MM.1S (cell line): Measurements from ENCODE around the gene IL22RA1.

Source experiments
- DNase-seq: peaks from one replicate; pipeline ENCODE4 v3.0.0-alpha.2; 2015
- H2AFZ ChIP-seq: fragments of 300-600 bp; sonication (generic); 2 replicates; pipeline ENCODE4 v1.6.0; 2016; ENCODE audit warnings: antibody characterized with exemption, low read length
- H3F3A ChIP-seq: fragments of 300-600 bp; sonication (generic); 2 replicates; pipeline ENCODE4 v1.6.1; 2016; ENCODE audit warnings: mild to moderate bottlenecking, antibody characterized with exemption, low read length, moderate library complexity, mixed read lengths; ENCODE audit not compliant: insufficient read depth
- H3K27ac ChIP-seq: fragments of 300-600 bp; sonication (generic); 2 replicates; pipeline ENCODE4 v1.5.1; 2016; ENCODE audit warnings: mild to moderate bottlenecking, low read length
- H3K27me3 ChIP-seq: fragments of 300-600 bp; sonication (generic); replicated peaks from 2 replicates; pipeline ENCODE4 v1.6.0; 2016; ENCODE audit warnings: low read length; ENCODE audit not compliant: insufficient read depth
- H3K36me3 ChIP-seq: fragments of 300-600 bp; sonication (generic); replicated peaks from 2 replicates; pipeline ENCODE4 v1.6.1; 2016; ENCODE audit warnings: mild to moderate bottlenecking, low read length, mixed read lengths; ENCODE audit not compliant: insufficient read depth
- H3K4me1 ChIP-seq: fragments of 300-600 bp; sonication (generic); 2 replicates; pipeline ENCODE4 v1.6.1; 2016; ENCODE audit warnings: low read length, mixed read lengths
- H3K4me2 ChIP-seq: fragments of 300-600 bp; sonication (generic); 2 replicates; pipeline ENCODE4 v1.6.0; 2016; ENCODE audit warnings: low read depth, low read length
- H3K4me3 ChIP-seq: fragments of 300-600 bp; sonication (generic); 2 replicates; pipeline ENCODE4 v1.5.1; 2016; ENCODE audit warnings: low read length, mixed read lengths
- H3K79me2 ChIP-seq: fragments of 300-600 bp; sonication (generic); 2 replicates; pipeline ENCODE4 v1.6.1; 2016; ENCODE audit warnings: mixed run types, low read length, mixed read lengths
- H3K9ac ChIP-seq: fragments of 300-600 bp; sonication (generic); 2 replicates; pipeline ENCODE4 v1.6.1; 2016; ENCODE audit warnings: low read length, mixed read lengths
- H3K9me2 ChIP-seq: fragments of 300-600 bp; sonication (generic); replicated peaks from 2 replicates; pipeline ENCODE4 v1.6.1; 2016; ENCODE audit warnings: mild to moderate bottlenecking, low read length, mixed read lengths; ENCODE audit not compliant: insufficient read depth
- H3K9me3 ChIP-seq: fragments of 300-600 bp; sonication (generic); replicated peaks from 2 replicates; pipeline ENCODE4 v1.6.1; 2016; ENCODE audit warnings: mild to moderate bottlenecking, low read length, mixed read lengths; ENCODE audit not compliant: insufficient read depth
- H4K20me1 ChIP-seq: fragments of 300-600 bp; sonication (generic); 2 replicates; pipeline ENCODE4 v1.6.1; 2016; ENCODE audit warnings: mild to moderate bottlenecking, low read length, moderate library complexity, mixed read lengths; ENCODE audit not compliant: insufficient read depth
- CTCF ChIP-seq: fragments of 300-600 bp; sonication (generic); IDR thresholded peaks from 2 replicates; pipeline ENCODE4 v1.5.1; 2016; ENCODE audit warnings: antibody characterized with exemption, low read length, mixed read lengths
- EZH2 ChIP-seq: fragments of 300-600 bp; sonication (generic); optimal IDR thresholded peaks from 2 replicates; pipeline ENCODE3; 2017; ENCODE audit warnings: low read depth, mild to moderate bottlenecking, antibody characterized with exemption, low read length, mixed read lengths
- EZH2phosphoT487 ChIP-seq: fragments of 300-600 bp; sonication (generic); IDR thresholded peaks from 2 replicates; pipeline ENCODE4 v1.6.1; 2018; ENCODE audit warnings: antibody characterized with exemption, low read length

IL22RA1 gene

GRCh38 chr1:24151175-24151533 lies 8.2 kb upstream of the IL22RA1 start:
- no peak for TF ChIP-seq EZH2
- TF ChIP-seq EZH2phosphoT487 = no peak
- no peak for TF ChIP-seq CTCF
- Histone ChIP-seq H3K4me1 (peaks cover 4% of the 10 kb centered on the region; the same call in 1 of the 2 replicates), H3K79me2 (no peaks in the 10 kb centered on the region), H2AFZ (no peak overlapping the region), H3K4me3 (peak overlapping the region; percentile 46), H3F3A (peaks cover 22% of the 10 kb centered on the region), H3K27me3 (no peaks in the 10 kb centered on the region), H3K9ac (peak overlapping the region; percentile 53; the same call in 1 of the 2 replicates), H3K9me2 (no peaks in the 10 kb centered on the region), H3K9me3 (no peaks in the 10 kb centered on the region), H3K36me3 (0 out of 2 replicates have a peak, but pooled peaks cover 3% of the 10 kb centered on the region), H4K20me1 (no peaks in the 10 kb centered on the region), H3K27ac (peak overlapping the region; percentile 61; the same call in 1 of the 2 replicates), H3K4me2 (peak overlapping the region; percentile 64)
- peak; percentile 89 for DNase-seq

GRCh38 chr1:24150234-24151174 lies 7.6 kb upstream of the IL22RA1 start:
- H3K9me2 ChIP-seq = no peaks in the 10 kb centered on the region
- TF ChIP-seq EZH2 (no peak), CTCF (peak; percentile 83)
- no peaks in the 10 kb centered on the region for H3K79me2 ChIP-seq
- peak overlapping the region; percentile 64 for H3K4me2 ChIP-seq
- peak overlapping the region; percentile 61; the same call in 1 of the 2 replicates for H3K27ac ChIP-seq
- peaks cover 4% of the 10 kb centered on the region; the same call in 1 of the 2 replicates for H3K4me1 ChIP-seq
- peak overlapping the region; percentile 53; the same call in 1 of the 2 replicates for H3K9ac ChIP-seq
- no peaks in the 10 kb centered on the region for H3K9me3 ChIP-seq
- peak overlapping the region; percentile 52; the same call in 1 of the 2 replicates for H2AFZ ChIP-seq
- DNase-seq = peak; percentile 83
- peaks cover 18% of the 10 kb centered on the region for H3F3A ChIP-seq
- no peaks in the 10 kb centered on the region for H3K27me3 ChIP-seq
- peak overlapping the region; percentile 46 for H3K4me3 ChIP-seq
- 0 out of 2 replicates have a peak, but pooled peaks cover 1% of the 10 kb centered on the region for H3K36me3 ChIP-seq
- no peaks in the 10 kb centered on the region for H4K20me1 ChIP-seq

GRCh38 chr1:24149866-24150233 lies 6.9 kb upstream of the IL22RA1 start:
- Histone ChIP-seq H3K9me3 (no peaks in the 10 kb centered on the region), H4K20me1 (no peaks in the 10 kb centered on the region), H3K27ac (no peak overlapping the region), H3K4me1 (peaks cover 4% of the 10 kb centered on the region; the same call in 1 of the 2 replicates), H3K9ac (peak overlapping the region; percentile 23; the same call in 1 of the 2 replicates), H3K36me3 (no peaks in the 10 kb centered on the region), H3K79me2 (no peaks in the 10 kb centered on the region), H3F3A (peaks cover 18% of the 10 kb centered on the region), H3K9me2 (no peaks in the 10 kb centered on the region), H3K4me2 (peak overlapping the region; percentile 64), H3K27me3 (no peaks in the 10 kb centered on the region), H2AFZ (no peak overlapping the region), H3K4me3 (0 out of 2 replicates have a peak overlapping the region, but pooled peaks have one; percentile 46)
- TF ChIP-seq EZH2 (no peak), EZH2phosphoT487 (no peak), CTCF (no peak)
- DNase-seq = no peak
